ENCODE measurements around the gene CILP.
"Not testable (repeated sequence)": the region's sequence is repeated elsewhere in the genome, so short reads cannot be mapped to it uniquely, and the experiment has no call there.

CILP gene

GRCh38 chr15:65194826-65195547 lies 16.3 kb downstream of the CILP start:
- in situ Hi-C loops (cut with MboI; ENCODE audit: low sequenced_read_pairs), result loop anchor here (5.0 kb wide), 2 partner anchors 82 to 192 kb away; no protein-coding TSS in a partner anchor
- H3K4me3 ChIP-seq, result no peak overlapping the region
- H3K9me3 ChIP-seq, result no peaks in the 10 kb centered on the region
- no peaks in the 10 kb centered on the region for H3K36me3 ChIP-seq (replicated peaks)
- DNase-seq (ENCODE audit: low spot score in 2 of 2), result no peak
- H3K4me1 ChIP-seq, result no peaks in the 10 kb centered on the region
- H3K27me3 ChIP-seq (ENCODE audit: low read depth), result no peaks in the 10 kb centered on the region

GRCh38 chr15:65192016-65192415 lies 19.3 kb downstream of the CILP start:
- no peak overlapping the region for H3K4me3 ChIP-seq
- peaks cover 9% of the 10 kb centered on the region for H3K4me1 ChIP-seq
- H3K9me3 ChIP-seq, result no peaks in the 10 kb centered on the region
- no peaks in the 10 kb centered on the region for H3K27me3 ChIP-seq (ENCODE audit: low read depth)
- in situ Hi-C loops (cut with MboI; ENCODE audit: low sequenced_read_pairs), result no loop called here
- H3K36me3 ChIP-seq (replicated peaks), result no peaks in the 10 kb centered on the region
- peak in 1 of 2 experiments; percentile 52 for DNase-seq (ENCODE audit: low spot score in 2 of 2)

GRCh38 chr15:65189102-65189740 lies 22.1 kb downstream of the CILP start:
- no peak overlapping the region for H3K4me3 ChIP-seq
- no peaks in the 10 kb centered on the region for H3K27me3 ChIP-seq (ENCODE audit: low read depth)
- no peaks in the 10 kb centered on the region; the same call in 1 of the 2 replicates for H3K36me3 ChIP-seq (replicated peaks)
- in situ Hi-C loops (cut with MboI; ENCODE audit: low sequenced_read_pairs), result no loop called here
- no peaks in the 10 kb centered on the region for H3K9me3 ChIP-seq
- H3K4me1 ChIP-seq, result peaks cover 13% of the 10 kb centered on the region
- peak; percentile 84 to 99 for DNase-seq (ENCODE audit: low spot score in 2 of 2)

GRCh38 chr15:65188472-65188871 lies 22.8 kb downstream of the CILP start:
- H3K36me3 ChIP-seq (replicated peaks); H3K9me3 ChIP-seq; DNase-seq (ENCODE audit: low spot score in 2 of 2); H3K27me3 ChIP-seq (ENCODE audit: low read depth); H3K4me3 ChIP-seq; in situ Hi-C loops (cut with MboI; ENCODE audit: low sequenced_read_pairs): not testable (repeated sequence)
- H3K4me1 ChIP-seq, result peaks cover 13% of the 10 kb centered on the region

- Histone ChIP-seq H3K4me3 (peak within 1 kb of the TSS; percentile 91), H3K36me3 (replicated peaks) (peaks cover 6% of the 10 kb centered on the region), H3K9me3 (no peaks in the 10 kb centered on the region), H3K27me3 (ENCODE audit: low read depth) (no peaks in the 10 kb centered on the region), H3K4me1 (peaks cover 25% of the 10 kb centered on the region)
- in situ Hi-C loops (cut with MboI; ENCODE audit: low sequenced_read_pairs), result no loop called here
- peak; percentile 99 to 100 for DNase-seq (ENCODE audit: low spot score in 2 of 2)
These were observed 26.2 kb downstream of the CILP start, which contains the start of gene CLPX for GRCh38 chr15:65184868-65185717. TSS of gene CLPX (minus strand) at chr15:65185342. CDS start at chr15:65185153, 189 bp downstream.

GRCh38 chr15:65184305-65184867 lies 26.9 kb downstream of the CILP start:
- DNase-seq (ENCODE audit: low spot score in 2 of 2), result peak; percentile 79 to 82
- no peaks in the 10 kb centered on the region for H3K9me3 ChIP-seq
- in situ Hi-C loops (cut with MboI; ENCODE audit: low sequenced_read_pairs), result no loop called here
- peak overlapping the region; percentile 91 for H3K4me3 ChIP-seq
- peaks cover 13% of the 10 kb centered on the region for H3K36me3 ChIP-seq (replicated peaks)
- no peaks in the 10 kb centered on the region for H3K27me3 ChIP-seq (ENCODE audit: low read depth)
- H3K4me1 ChIP-seq, result peaks cover 20% of the 10 kb centered on the region

GRCh38 chr15:65183865-65184159 lies 27.5 kb downstream of the CILP start:
- in situ Hi-C loops (cut with MboI; ENCODE audit: low sequenced_read_pairs), result no loop called here
- H3K27me3 ChIP-seq (ENCODE audit: low read depth), result no peaks in the 10 kb centered on the region
- no peak for DNase-seq (ENCODE audit: low spot score in 2 of 2)

GRCh38 chr15:65182538-65182937 lies 28.7 kb downstream of the CILP start:
- Histone ChIP-seq H3K27me3 (ENCODE audit: low read depth) (no peaks in the 10 kb centered on the region), H3K4me1 (peaks cover 16% of the 10 kb centered on the region), H3K9me3 (no peaks in the 10 kb centered on the region), H3K36me3 (replicated peaks) (peaks cover 31% of the 10 kb centered on the region), H3K4me3 (peak overlapping the region; percentile 91)
- no peak for DNase-seq (ENCODE audit: low spot score in 2 of 2)
- in situ Hi-C loops (cut with MboI; ENCODE audit: low sequenced_read_pairs), result no loop called here

More at GRCh38 chr15:65183865-65184159, 27.5 kb downstream of the CILP start:
- H3K9me3 ChIP-seq, result no peaks in the 10 kb centered on the region
- peaks cover 16% of the 10 kb centered on the region for H3K4me1 ChIP-seq
- H3K4me3 ChIP-seq, result peak overlapping the region; percentile 91
- peaks cover 18% of the 10 kb centered on the region for H3K36me3 ChIP-seq (replicated peaks)

- H3K4me3 ChIP-seq; H3K27me3 ChIP-seq (ENCODE audit: low read depth); in situ Hi-C loops (cut with MboI; ENCODE audit: low sequenced_read_pairs); H3K9me3 ChIP-seq: not testable (repeated sequence)
- peak in 1 of 2 experiments; percentile 36 for DNase-seq (ENCODE audit: low spot score in 2 of 2)
- Histone ChIP-seq H3K4me1 (peaks cover 16% of the 10 kb centered on the region), H3K36me3 (replicated peaks) (peaks cover 39% of the 10 kb centered on the region)
These were observed 29.5 kb downstream of the CILP start for GRCh38 chr15:65181582-65182353.

- no peak for DNase-seq (ENCODE audit: low spot score in 2 of 2)
- in situ Hi-C loops (cut with MboI; ENCODE audit: low sequenced_read_pairs), result no loop called here
- Histone ChIP-seq H3K36me3 (replicated peaks) (peaks cover 53% of the 10 kb centered on the region), H3K27me3 (ENCODE audit: low read depth) (no peaks in the 10 kb centered on the region), H3K4me1 (peaks cover 11% of the 10 kb centered on the region), H3K4me3 (no peak overlapping the region), H3K9me3 (no peaks in the 10 kb centered on the region)
These were observed 31.1 kb downstream of the CILP start for GRCh38 chr15:65180167-65180566.

GRCh38 chr15:65177901-65178300 lies 33.4 kb downstream of the CILP start:
- Histone ChIP-seq H3K4me3 (no peak overlapping the region), H3K27me3 (ENCODE audit: low read depth) (no peaks in the 10 kb centered on the region), H3K36me3 (replicated peaks) (peaks cover 70% of the 10 kb centered on the region), H3K4me1 (peaks cover 10% of the 10 kb centered on the region), H3K9me3 (no peaks in the 10 kb centered on the region)
- in situ Hi-C loops (cut with MboI; ENCODE audit: low sequenced_read_pairs), result no loop called here
- DNase-seq (ENCODE audit: low spot score in 2 of 2), result no peak

- H3K4me3 ChIP-seq, result no peak overlapping the region
- in situ Hi-C loops (cut with MboI; ENCODE audit: low sequenced_read_pairs), result no loop called here
- H3K36me3 ChIP-seq (replicated peaks), result peaks cover 84% of the 10 kb centered on the region
- no peak for DNase-seq (ENCODE audit: low spot score in 2 of 2)
- no peaks in the 10 kb centered on the region for H3K4me1 ChIP-seq
- no peaks in the 10 kb centered on the region for H3K27me3 ChIP-seq (ENCODE audit: low read depth)
- no peaks in the 10 kb centered on the region for H3K9me3 ChIP-seq
These were observed 35.2 kb downstream of the CILP start for GRCh38 chr15:65176056-65176455.

- in situ Hi-C loops (cut with MboI; ENCODE audit: low sequenced_read_pairs), result no loop called here
- peaks cover 88% of the 10 kb centered on the region for H3K36me3 ChIP-seq (replicated peaks)
These were observed 35.8 kb downstream of the CILP start for GRCh38 chr15:65175511-65175910.

More at GRCh38 chr15:65175511-65175910, 35.8 kb downstream of the CILP start:
- DNase-seq (ENCODE audit: low spot score in 2 of 2), result no peak
- Histone ChIP-seq H3K9me3 (no peaks in the 10 kb centered on the region), H3K4me1 (no peaks in the 10 kb centered on the region), H3K4me3 (no peak overlapping the region), H3K27me3 (ENCODE audit: low read depth) (no peaks in the 10 kb centered on the region)

All from HAP-1 (cell line).